ENCODE results near the gene OTX2.

OTX2 gene

GRCh38 chr14:56805992-56806727, 4.1 kb downstream of the OTX2 start:
- TF ChIP-seq EZH2phosphoT487 (conservative IDR thresholded peaks at IDR 0.05; ENCODE audit: low read length) (no peak), CTCF (IDR thresholded peaks at IDR 0.05; ENCODE audit: insufficient read depth, low read length, poor library complexity, severe bottlenecking) (no peak)
- H4K20me1 ChIP-seq (ENCODE audit: low read depth, low read length) = no peaks in the 10 kb centered on the region
- no peaks in the 10 kb centered on the region for H3K79me2 ChIP-seq (ENCODE audit: insufficient read depth, low read length)
- H3K27me3 ChIP-seq (ENCODE audit: low read length) = no peaks in the 10 kb centered on the region
- H3K27ac ChIP-seq (ENCODE audit: low read depth, low read length) = no peak overlapping the region
- H2AFZ ChIP-seq (ENCODE audit: low read depth, low read length, severe bottlenecking) = no peak overlapping the region
- no peaks in the 10 kb centered on the region for H3K9me3 ChIP-seq (ENCODE audit: insufficient read depth, low read length)
- H3K9ac ChIP-seq (ENCODE audit: low read length) = no peak overlapping the region
- H3F3A ChIP-seq (ENCODE audit: insufficient read depth) = no peaks in the 10 kb centered on the region
- no peak overlapping the region for H3K4me3 ChIP-seq (ENCODE audit: insufficient read depth, low read length, poor library complexity, severe bottlenecking)
- no peaks in the 10 kb centered on the region for H3K9me2 ChIP-seq (replicated peaks; ENCODE audit: insufficient read depth, low read length)
- no peak overlapping the region for H3K4me2 ChIP-seq (ENCODE audit: low read depth, low read length, poor library complexity, severe bottlenecking)
- H3K36me3 ChIP-seq (ENCODE audit: low read length) = no peaks in the 10 kb centered on the region

- Histone ChIP-seq H3K4me2 (ENCODE audit: low read depth, low read length, poor library complexity, severe bottlenecking) (no peak overlapping the region), H3K27ac (ENCODE audit: low read depth, low read length) (no peak overlapping the region), H2AFZ (ENCODE audit: low read depth, low read length, severe bottlenecking) (no peak overlapping the region), H4K20me1 (ENCODE audit: low read depth, low read length) (no peaks in the 10 kb centered on the region), H3K9me2 (replicated peaks; ENCODE audit: insufficient read depth, low read length) (no peaks in the 10 kb centered on the region), H3K9me3 (ENCODE audit: insufficient read depth, low read length) (no peaks in the 10 kb centered on the region), H3K9ac (ENCODE audit: low read length) (no peak overlapping the region), H3K36me3 (ENCODE audit: low read length) (no peaks in the 10 kb centered on the region), H3K27me3 (ENCODE audit: low read length) (no peaks in the 10 kb centered on the region), H3K79me2 (ENCODE audit: insufficient read depth, low read length) (no peaks in the 10 kb centered on the region), H3F3A (ENCODE audit: insufficient read depth) (no peaks in the 10 kb centered on the region), H3K4me3 (ENCODE audit: insufficient read depth, low read length, poor library complexity, severe bottlenecking) (no peak overlapping the region)
- TF ChIP-seq CTCF (IDR thresholded peaks at IDR 0.05; ENCODE audit: insufficient read depth, low read length, poor library complexity, severe bottlenecking) (no peak), EZH2phosphoT487 (conservative IDR thresholded peaks at IDR 0.05; ENCODE audit: low read length) (no peak)
These were observed 4.9 kb downstream of the OTX2 start for GRCh38 chr14:56805201-56805991.

GRCh38 chr14:56803816-56804535, 6.3 kb downstream of the OTX2 start:
- H3F3A ChIP-seq (ENCODE audit: insufficient read depth) = no peaks in the 10 kb centered on the region
- no peaks in the 10 kb centered on the region for H4K20me1 ChIP-seq (ENCODE audit: low read depth, low read length)
- TF ChIP-seq CTCF (IDR thresholded peaks at IDR 0.05; ENCODE audit: insufficient read depth, low read length, poor library complexity, severe bottlenecking) = no peak
- no peak overlapping the region for H3K27ac ChIP-seq (ENCODE audit: low read depth, low read length)
- no peaks in the 10 kb centered on the region for H3K9me2 ChIP-seq (replicated peaks; ENCODE audit: insufficient read depth, low read length)
- H3K27me3 ChIP-seq (ENCODE audit: low read length) = no peaks in the 10 kb centered on the region
- no peak overlapping the region for H3K9ac ChIP-seq (ENCODE audit: low read length)
- H3K4me3 ChIP-seq (ENCODE audit: insufficient read depth, low read length, poor library complexity, severe bottlenecking) = no peak overlapping the region
- no peak overlapping the region for H3K4me2 ChIP-seq (ENCODE audit: low read depth, low read length, poor library complexity, severe bottlenecking)
- H3K79me2 ChIP-seq (ENCODE audit: insufficient read depth, low read length) = no peaks in the 10 kb centered on the region
- no peak overlapping the region for H2AFZ ChIP-seq (ENCODE audit: low read depth, low read length, severe bottlenecking)
- H3K9me3 ChIP-seq (ENCODE audit: insufficient read depth, low read length) = no peaks in the 10 kb centered on the region
- H3K36me3 ChIP-seq (ENCODE audit: low read length) = no peaks in the 10 kb centered on the region

Data from SU-DHL-6 (cell line).